WTC11 (cell line): Measurements from ENCODE around the gene HOXA13. TPM values are rescaled to one million over a fixed set of nuclear protein-coding genes. Genes with fewer than 3 reads are reported as not detected.

Experiments
- ATAC-seq: fragments of 200-7000 bp; cut with Tn5 transposase; 2 replicates; pipeline ENCODE4 v1.10.0; 2021; ENCODE audit warnings: mild to moderate bottlenecking, moderate library complexity
- CTCF ChIA-PET: fragments of 300-600 bp; sonication (Branson Sonifier 250); formaldehyde crosslinking; loops from one replicate; lab custom pipeline; 2021; ENCODE audit warnings: antibody characterized with exemption; lab: Charles Lee
- POLR2A ChIA-PET: fragments of 350-600 bp; sonication (Branson Sonifier 250); formaldehyde crosslinking; loops from one replicate; lab custom pipeline; 2021; ENCODE audit warnings: antibody characterized with exemption; lab: Charles Lee
- DNase-seq: peaks from one replicate; pipeline ENCODE4 v3.0.0; 2021; ENCODE audit warnings: low spot score
- H3K27ac Mint-ChIP-seq: 2 replicates; pipeline ENCODE4 v1.8.0; 2021; ENCODE audit warnings: mixed read lengths
- H3K27me3 Mint-ChIP-seq: 2 replicates; pipeline ENCODE4 v1.8.0; 2021; ENCODE audit warnings: low read depth, mild to moderate bottlenecking, moderate library complexity, mixed read lengths
- H3K36me3 Mint-ChIP-seq: 2 replicates; pipeline ENCODE4 v1.8.0; 2021; ENCODE audit warnings: mixed read lengths
- H3K4me1 Mint-ChIP-seq: 2 replicates; pipeline ENCODE4 v1.8.0; 2022; ENCODE audit warnings: mixed read lengths
- H3K4me3 Mint-ChIP-seq: 2 replicates; pipeline ENCODE4 v1.8.0; 2021; ENCODE audit warnings: mild to moderate bottlenecking, moderate library complexity, mixed read lengths
- H3K9me3 Mint-ChIP-seq: 2 replicates; pipeline ENCODE4 v1.8.0; 2021; ENCODE audit warnings: mixed read lengths
- CDX4 ChIP-seq: fragments of 250-450 bp; sonication (Bioruptor Pico); IDR thresholded peaks from 2 replicates; pipeline ENCODE4 v1.9.0; 2021; ENCODE audit warnings: moderate library complexity, mild to moderate bottlenecking, inconsistent platforms, borderline replicate concordance
- CTCF ChIP-seq: fragments of 200-600 bp; IDR thresholded peaks from 2 replicates; pipeline ENCODE4 v1.8.0; 2022; ENCODE audit warnings: antibody characterized with exemption
- E2F4 ChIP-seq: sonication (generic); formaldehyde crosslinking; IDR thresholded peaks from 2 replicates; pipeline ENCODE4 v1.8.1; 2022; ENCODE audit warnings: low read depth, mild to moderate bottlenecking, moderate library complexity, missing genetic modification reagents, borderline replicate concordance
- ELF4 ChIP-seq: sonication (generic); formaldehyde crosslinking; IDR thresholded peaks from 2 replicates; pipeline ENCODE4 v1.8.1; 2022; ENCODE audit warnings: low read depth, mild to moderate bottlenecking, moderate library complexity, missing genetic modification reagents
- ERG ChIP-seq: fragments of 250-450 bp; sonication (Bioruptor Pico); IDR thresholded peaks from 2 replicates; pipeline ENCODE4 v1.8.0; 2021; ENCODE audit warnings: mild to moderate bottlenecking
- GABPB1 ChIP-seq: sonication (generic); formaldehyde crosslinking; IDR thresholded peaks from 2 replicates; pipeline ENCODE4 v1.8.1; 2023; ENCODE audit warnings: mild to moderate bottlenecking, missing genetic modification reagents
- KAT7 ChIP-seq: sonication (generic); formaldehyde crosslinking; IDR thresholded peaks from 2 replicates; pipeline ENCODE4 v1.8.1; 2023; ENCODE audit warnings: missing genetic modification reagents, mild to moderate bottlenecking, borderline replicate concordance
- NFATC4 ChIP-seq: fragments of 250-450 bp; sonication (Bioruptor Pico); IDR thresholded peaks from 2 replicates; pipeline ENCODE4 v1.9.0; 2021; ENCODE audit warnings: mild to moderate bottlenecking
- NFYB ChIP-seq: sonication (generic); formaldehyde crosslinking; conservative IDR thresholded peaks from 2 replicates; pipeline ENCODE4 v1.8.0; 2022; ENCODE audit warnings: low read depth, missing genetic modification reagents
- NR2C2 ChIP-seq: sonication (generic); formaldehyde crosslinking; IDR thresholded peaks from 2 replicates; pipeline ENCODE4 v1.8.0; 2022; ENCODE audit warnings: mild to moderate bottlenecking, missing genetic modification reagents
- PRRX2 ChIP-seq: fragments of 250-450 bp; sonication (Bioruptor Pico); IDR thresholded peaks from 2 replicates; pipeline ENCODE4 v1.8.0; 2021; ENCODE audit warnings: mild to moderate bottlenecking
- RORB ChIP-seq: fragments of 250-450 bp; sonication (Bioruptor Pico); IDR thresholded peaks from 2 replicates; pipeline ENCODE4 v1.9.0; 2021; ENCODE audit warnings: mild to moderate bottlenecking
- SMAD3 ChIP-seq: sonication (generic); formaldehyde crosslinking; IDR thresholded peaks from 2 replicates; pipeline ENCODE4 v1.8.0; 2022; ENCODE audit warnings: missing genetic modification reagents, mild to moderate bottlenecking, borderline replicate concordance
- USF1 ChIP-seq: sonication (generic); formaldehyde crosslinking; IDR thresholded peaks from 2 replicates; pipeline ENCODE4 v1.8.0; 2022; ENCODE audit warnings: mild to moderate bottlenecking, missing genetic modification reagents
- USF2 ChIP-seq: sonication (generic); formaldehyde crosslinking; IDR thresholded peaks from 2 replicates; pipeline ENCODE4 v1.8.1; 2023; ENCODE audit warnings: mild to moderate bottlenecking, missing genetic modification reagents, moderate library complexity
- ZBTB43 ChIP-seq: sonication (generic); formaldehyde crosslinking; IDR thresholded peaks from 2 replicates; pipeline ENCODE4 v1.8.1; 2023; ENCODE audit warnings: mild to moderate bottlenecking, missing genetic modification reagents
- ZNF671 ChIP-seq: fragments of 250-450 bp; sonication (Bioruptor Pico); IDR thresholded peaks from 2 replicates; pipeline ENCODE4 v1.8.0; 2021; ENCODE audit warnings: mild to moderate bottlenecking
- total RNA-seq: library from RNA; stranded (reverse); gene quantifications from 3 replicates; pipeline ENCODE4 v1.2.3, GENCODE V29; 2021

The HOXA13 gene
- total RNA-seq, 1 experiment from 2014 or later, result not detected

GRCh38 chr7:27165089-27165995 is 34.5 kb downstream of the HOXA13 start, which contains the start of gene HOXA9:
TSS of gene HOXA9 (minus strand) at chr7:27165537. CDS start at chr7:27165457, 80 bp downstream.
- 0 out of 2 replicates have a peak, but pooled peaks cover 2% of the 10 kb centered on the region for H3K36me3 Mint-ChIP-seq
- DNase-seq, result peak; percentile 17
- ATAC-seq, result no peak
- peaks cover 16% of the 10 kb centered on the region for H3K4me1 Mint-ChIP-seq
- CTCF ChIA-PET, result interaction anchor here (0.9 to 2.3 kb wide), 5 partner anchors 9 to 22 kb away, joined by 3 to 19 read pairs (median 6); partner anchors contain the start of genes HOXA5 and HOXA7
- POLR2A ChIA-PET, result no interaction called here
- peaks cover 100% of the 10 kb centered on the region for H3K27me3 Mint-ChIP-seq
- peak within 1 kb of the TSS; percentile 46 for H3K4me3 Mint-ChIP-seq
- H3K9me3 Mint-ChIP-seq, result no peaks in the 10 kb centered on the region
- TF ChIP-seq USF1 (CRISPR knock-in tag), result peak; percentile 88
- no peak for TF ChIP-seq KAT7 (CRISPR knock-in tag)
- peak; percentile 84 for TF ChIP-seq USF2 (CRISPR knock-in tag)
- peak; percentile 18; the same call in 1 of the 2 replicates for TF ChIP-seq NFYB
- no peak within 1 kb of the TSS for H3K27ac Mint-ChIP-seq

- peak; percentile 12 for ATAC-seq
- H3K27ac Mint-ChIP-seq, result no peak overlapping the region
- peak overlapping the region; percentile 46 for H3K4me3 Mint-ChIP-seq
- peaks cover 16% of the 10 kb centered on the region for H3K4me1 Mint-ChIP-seq
- ChIA-PET POLR2A (no interaction called here), CTCF (interaction anchor here (0.8 to 2.3 kb wide), 3 partner anchors 14 to 21 kb away, joined by 5 to 19 read pairs (median 7); partner anchors contain the start of gene HOXA5)
- peaks cover 100% of the 10 kb centered on the region for H3K27me3 Mint-ChIP-seq
- no peaks in the 10 kb centered on the region for H3K9me3 Mint-ChIP-seq
- peak; percentile 66 for DNase-seq
- no peak for TF ChIP-seq ELF4 (CRISPR knock-in tag)
- TF ChIP-seq E2F4, result no peak
- H3K36me3 Mint-ChIP-seq, result no peaks in the 10 kb centered on the region
These were observed 35.4 kb downstream of the HOXA13 start for GRCh38 chr7:27164367-27165088.

GRCh38 chr7:27164045-27164366 is 35.9 kb downstream of the HOXA13 start:
- POLR2A ChIA-PET, result no interaction called here
- Mint-ChIP-seq H3K27ac (no peak overlapping the region), H3K9me3 (no peaks in the 10 kb centered on the region), H3K36me3 (no peaks in the 10 kb centered on the region), H3K4me3 (peak overlapping the region; percentile 46; the same call in 1 of the 2 replicates), H3K4me1 (peaks cover 16% of the 10 kb centered on the region), H3K27me3 (peaks cover 100% of the 10 kb centered on the region)
- ATAC-seq (no peak), DNase-seq (no peak)
- CTCF ChIA-PET, result interaction anchor here (0.8 kb wide), 1 partner anchor 21 kb away, joined by 5 read pairs; the partner anchor contains the start of gene HOXA5
- TF ChIP-seq NR2C2 (CRISPR knock-in tag), result no peak
- no peak for TF ChIP-seq GABPB1
- TF ChIP-seq SMAD3 (CRISPR knock-in tag), result no peak
- TF ChIP-seq E2F4, result no peak
- TF ChIP-seq ERG (CRISPR knock-in tag), result no peak
- TF ChIP-seq NFATC4 (CRISPR knock-in tag), result no peak
- no peak for TF ChIP-seq ZBTB43 (CRISPR knock-in tag)
- no peak for TF ChIP-seq USF2 (CRISPR knock-in tag)
- TF ChIP-seq RORB (CRISPR knock-in tag), result no peak
- TF ChIP-seq CTCF, result no peak
- TF ChIP-seq ZNF671, result no peak
- TF ChIP-seq PRRX2 (CRISPR knock-in tag), result no peak
- TF ChIP-seq CDX4 (CRISPR knock-in tag), result no peak
